HepG2 (cell line): ENCODE data around the gene SEM1. TPM values are rescaled to one million over a fixed set of nuclear protein-coding genes. Genes with fewer than 3 reads are reported as not detected.

Source experiments
- ATF7-NPFF ChIP-seq: sonication (generic); formaldehyde crosslinking; IDR thresholded peaks from 2 replicates; pipeline ENCODE4 v1.8.1; 2023; ENCODE audit warnings: mild to moderate bottlenecking, low read depth, missing genetic modification reagents, moderate library complexity
- CREB3 ChIP-seq: sonication (generic); formaldehyde crosslinking; IDR thresholded peaks from 2 replicates; pipeline ENCODE4 v1.5.0; 2020; ENCODE audit warnings: missing genetic modification reagents
- DMAP1 ChIP-seq: IDR thresholded peaks from 2 replicates; pipeline ENCODE4 v1.6.1; 2016
- FOXC1 ChIP-seq: sonication (generic); formaldehyde crosslinking; IDR thresholded peaks from 2 replicates; pipeline ENCODE4 v1.8.0; 2022; ENCODE audit warnings: mild to moderate bottlenecking, missing genetic modification reagents, borderline replicate concordance
- FOXM1 ChIP-seq: sonication (generic); formaldehyde crosslinking; IDR thresholded peaks from 2 replicates; pipeline ENCODE4 v1.5.0; 2020; ENCODE audit warnings: missing genetic modification reagents
- MEF2D ChIP-seq: sonication (generic); formaldehyde crosslinking; IDR thresholded peaks from 2 replicates; pipeline ENCODE4 v1.5.1; 2020; ENCODE audit warnings: mild to moderate bottlenecking, missing genetic modification reagents
- MIXL1 ChIP-seq: IDR thresholded peaks from 2 replicates; pipeline ENCODE4 v1.6.1; 2016
- MNT ChIP-seq: fragments of 450-650 bp; IDR thresholded peaks from 2 replicates; pipeline ENCODE4 v1.6.1; 2016
- NR2C2 ChIP-seq: sonication (generic); formaldehyde crosslinking; IDR thresholded peaks from 2 replicates; pipeline ENCODE4 v1.4.0; 2020; ENCODE audit warnings: missing genetic modification reagents, mild to moderate bottlenecking, moderate library complexity, borderline replicate concordance
- RFX3 ChIP-seq: IDR thresholded peaks from 2 replicates; pipeline ENCODE4 v1.6.1; 2016; ENCODE audit warnings: missing biosample characterization, missing genetic modification reagents
- RXRA ChIP-seq: sonication (generic); formaldehyde crosslinking; IDR thresholded peaks from 2 replicates; pipeline ENCODE4 v1.5.1; 2020; ENCODE audit warnings: missing genetic modification reagents
- ZFP36 ChIP-seq: fragments of 150-350 bp; IDR thresholded peaks from 2 replicates; pipeline ENCODE4 v1.6.1; 2018; ENCODE audit warnings: borderline replicate concordance, low read length, low read depth; ENCODE audit not compliant: partially characterized antibody
- ZNF160 ChIP-seq: sonication (generic); formaldehyde crosslinking; IDR thresholded peaks from 2 replicates; pipeline ENCODE4 v1.8.0; 2022; ENCODE audit warnings: mild to moderate bottlenecking, inconsistent platforms, missing genetic modification reagents
- ZNF18 ChIP-seq: sonication (generic); formaldehyde crosslinking; IDR thresholded peaks from 2 replicates; pipeline ENCODE4 v1.8.0; 2022; ENCODE audit warnings: mild to moderate bottlenecking, missing genetic modification reagents; ENCODE audit not compliant: insufficient replicate concordance
- ZNF274 ChIP-seq: sonication (generic); formaldehyde crosslinking; IDR thresholded peaks from 2 replicates; pipeline ENCODE4 v1.5.1; 2020; ENCODE audit warnings: mild to moderate bottlenecking, missing genetic modification reagents
- ZNF33A ChIP-seq: sonication (generic); formaldehyde crosslinking; IDR thresholded peaks from 2 replicates; pipeline ENCODE4 v1.5.1; 2020; ENCODE audit warnings: missing genetic modification reagents, mild to moderate bottlenecking, moderate library complexity, borderline replicate concordance
- ZNF503 ChIP-seq: sonication (generic); formaldehyde crosslinking; IDR thresholded peaks from 2 replicates; pipeline ENCODE4 v1.4.0; 2020; ENCODE audit warnings: missing genetic modification reagents
- ZNF562 ChIP-seq: sonication (generic); formaldehyde crosslinking; IDR thresholded peaks from 2 replicates; pipeline ENCODE4 v1.8.0; 2022; ENCODE audit warnings: missing genetic modification reagents, borderline replicate concordance
- ZNF564 ChIP-seq: sonication (generic); formaldehyde crosslinking; IDR thresholded peaks from 2 replicates; pipeline ENCODE4 v1.8.1; 2023; ENCODE audit warnings: mild to moderate bottlenecking, missing genetic modification reagents
- ZNF614 ChIP-seq: IDR thresholded peaks from 2 replicates; pipeline ENCODE4 v1.6.1; 2018; ENCODE audit warnings: missing biosample characterization, missing genetic modification reagents, inconsistent platforms, borderline replicate concordance
- ZNF703 ChIP-seq: sonication (generic); formaldehyde crosslinking; IDR thresholded peaks from 2 replicates; pipeline ENCODE4 v1.5.1; 2020; ENCODE audit warnings: missing genetic modification reagents, mild to moderate bottlenecking, moderate library complexity, borderline replicate concordance
- ZNF740 ChIP-seq: sonication (generic); formaldehyde crosslinking; IDR thresholded peaks from 2 replicates; pipeline ENCODE4 v1.4.0; 2020; ENCODE audit warnings: missing genetic modification reagents
- ZNF75D ChIP-seq: sonication (generic); formaldehyde crosslinking; IDR thresholded peaks from 2 replicates; pipeline ENCODE4 v1.8.1; 2023; ENCODE audit warnings: missing genetic modification reagents, mild to moderate bottlenecking, borderline replicate concordance
- polyA plus RNA-seq, 8 experiments: library from polyadenylated mRNA; depleted of rRNA in 3 of 8; stranded (reverse) in 7 of 8; unstranded in 1 of 8; fragments of >200 nt; fragmentation: Illumina TruSeq in 4 of 8; extraction: Trizol in 4 of 8; gene quantifications; 2 replicates each; pipeline versions ENCODE4 v1.2.1 to v1.2.3, GENCODE V29; 2011 to 2016; ENCODE audit warnings: low read depth in 4 of 8, missing spikeins in 1 of 8, mixed read lengths in 1 of 8; ENCODE audit not compliant: insufficient read depth in 1 of 8
- total RNA-seq, 5 experiments: library from RNA; depleted of rRNA; stranded (reverse); fragments of >200 nt; fragmentation: Illumina TruSeq; extraction: Trizol; gene quantifications; 2 replicates each; pipeline ENCODE4 v1.2.3, GENCODE V29; 2016; ENCODE audit warnings: low read depth in 1 of 5

Gene SEM1
- total and polyA plus RNA-seq, 2 of the 13 experiments (the other 11 are each of a cell fraction or from before 2014, with no cell fraction given) = 40.7 to 174 TPM

- TF ChIP-seq RFX3 (peak; percentile 32; the same call in 1 of the 2 replicates), MEF2D (no peak), ATF7-NPFF (CRISPR knock-in tag) (no peak), ZNF503 (CRISPR knock-in tag) (no peak), ZNF274 (CRISPR knock-in tag) (peak; percentile 31; the same call in 1 of the 2 replicates), ZNF18 (CRISPR knock-in tag) (no peak), FOXC1 (CRISPR knock-in tag) (peak; percentile 57; the same call in 1 of the 2 replicates), RXRA (CRISPR knock-in tag) (no peak), ZFP36 (no peak), ZNF703 (CRISPR knock-in tag) (no peak), ZNF562 (CRISPR knock-in tag) (no peak), NR2C2 (CRISPR knock-in tag) (peak; percentile 51; the same call in 1 of the 2 replicates), DMAP1 (peak; percentile 91), ZNF160 (no peak), ZNF564 (CRISPR knock-in tag) (0 out of 2 replicates have a peak, but pooled peaks have one; percentile 70), MNT (no peak), ZNF614 (0 out of 2 replicates have a peak, but pooled peaks have one; percentile 16), ZNF33A (CRISPR knock-in tag) (0 out of 2 replicates have a peak, but pooled peaks have one; percentile 49), MIXL1 (0 out of 2 replicates have a peak, but pooled peaks have one; percentile 35), ZNF75D (CRISPR knock-in tag) (no peak), ZNF740 (no peak), FOXM1 (CRISPR knock-in tag) (no peak), CREB3 (CRISPR knock-in tag) (no peak)
These were observed at the start of gene SEM1 (continued) for GRCh38 chr7:96709381-96710228.
